NCI-H510A treated with DMSO at 0.1 percent for 48 hours (cell line): ENCODE data around the gene HOXC12.

Source experiments
- DNase-seq: peaks from one replicate; lab custom pipeline; 2025; lab: John Stamatoyannopoulos, UW

HOXC12 gene

DNA sequence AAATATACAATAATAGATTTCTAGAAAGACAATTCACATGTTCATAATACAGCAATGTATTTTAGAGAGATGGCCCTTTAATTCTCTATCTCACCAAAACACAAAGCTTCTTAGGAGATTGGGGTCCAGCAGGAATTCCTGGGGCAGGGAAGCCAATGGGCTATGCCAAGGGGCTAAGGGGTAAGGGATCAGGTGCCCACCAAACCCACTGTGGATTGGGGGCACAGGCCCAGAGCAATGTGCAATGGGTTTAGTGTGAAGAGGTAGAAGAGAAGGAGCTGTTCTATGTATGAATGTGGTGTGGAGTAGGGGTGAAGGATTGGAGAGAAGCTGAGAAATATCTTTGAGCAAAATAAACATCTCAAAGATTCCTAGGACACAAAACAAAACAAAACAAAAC, 13.5 kb upstream of the HOXC12 start:
- DNase-seq, result no peak

DNA sequence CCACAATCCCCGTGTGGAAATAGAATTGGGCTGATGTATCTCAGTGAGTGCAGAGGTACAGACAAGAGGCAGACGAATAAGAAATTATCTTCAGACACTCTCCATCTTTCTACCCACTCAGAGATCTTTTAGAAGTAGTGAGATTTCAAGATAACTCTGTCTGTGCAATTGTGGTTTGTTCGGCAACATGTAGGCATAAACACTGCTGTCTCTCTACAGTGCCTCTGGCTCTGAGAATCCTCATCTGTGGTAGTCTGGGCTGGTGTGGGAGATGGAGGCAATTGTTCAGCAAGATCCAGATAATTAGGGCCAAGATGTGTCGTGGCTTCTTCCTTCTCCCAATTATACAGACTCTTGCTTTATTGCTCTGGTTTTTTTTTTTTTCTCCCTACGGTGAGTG, 13.0 kb upstream of the HOXC12 start:
- DNase-seq, result no peak

DNA sequence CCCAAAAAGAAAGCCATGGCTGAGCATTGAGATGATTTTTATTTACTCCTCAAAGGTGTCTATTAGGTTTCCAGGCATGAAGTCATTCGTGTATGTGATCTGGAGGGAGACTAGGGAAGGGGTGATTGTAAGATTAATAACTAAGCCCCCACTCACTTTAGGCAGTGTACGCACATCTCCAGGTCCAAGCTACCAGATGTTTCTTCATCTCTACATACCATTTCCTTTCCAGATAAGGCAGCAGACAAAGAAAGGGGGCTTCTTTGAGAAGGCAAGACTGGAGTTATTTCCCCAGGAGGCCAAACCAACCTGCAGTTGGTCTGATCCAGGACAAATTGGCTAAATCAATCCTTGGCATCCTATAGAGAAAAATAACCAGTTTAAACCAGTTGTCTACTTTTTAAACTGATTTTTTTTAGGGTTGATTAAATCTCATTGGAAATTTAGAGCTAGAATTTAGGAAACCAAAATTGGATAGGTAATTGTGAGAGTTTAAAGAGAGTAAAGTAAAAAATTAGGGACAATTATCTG, 12.2 kb upstream of the HOXC12 start:
- no peak for DNase-seq

DNA sequence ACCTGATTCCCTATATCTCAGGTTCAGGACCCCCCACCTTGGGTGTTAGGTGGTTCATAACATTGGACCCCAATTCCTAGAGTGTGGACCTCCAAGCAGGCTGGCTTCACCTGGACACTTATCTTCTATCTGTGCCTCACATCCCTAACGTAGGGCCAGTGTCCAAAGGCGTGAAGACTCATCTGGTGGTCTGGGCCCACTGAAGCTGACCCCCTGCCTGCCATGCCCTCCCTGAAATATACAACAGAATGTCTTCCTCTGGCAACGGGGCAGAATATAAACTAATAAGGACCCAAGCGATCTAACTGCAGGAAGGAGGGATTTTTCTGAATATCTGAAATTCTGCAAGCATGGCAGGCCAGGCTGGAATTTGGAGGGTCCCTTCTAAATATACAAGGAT, 10.5 kb upstream of the HOXC12 start:
- DNase-seq, result no peak

DNA sequence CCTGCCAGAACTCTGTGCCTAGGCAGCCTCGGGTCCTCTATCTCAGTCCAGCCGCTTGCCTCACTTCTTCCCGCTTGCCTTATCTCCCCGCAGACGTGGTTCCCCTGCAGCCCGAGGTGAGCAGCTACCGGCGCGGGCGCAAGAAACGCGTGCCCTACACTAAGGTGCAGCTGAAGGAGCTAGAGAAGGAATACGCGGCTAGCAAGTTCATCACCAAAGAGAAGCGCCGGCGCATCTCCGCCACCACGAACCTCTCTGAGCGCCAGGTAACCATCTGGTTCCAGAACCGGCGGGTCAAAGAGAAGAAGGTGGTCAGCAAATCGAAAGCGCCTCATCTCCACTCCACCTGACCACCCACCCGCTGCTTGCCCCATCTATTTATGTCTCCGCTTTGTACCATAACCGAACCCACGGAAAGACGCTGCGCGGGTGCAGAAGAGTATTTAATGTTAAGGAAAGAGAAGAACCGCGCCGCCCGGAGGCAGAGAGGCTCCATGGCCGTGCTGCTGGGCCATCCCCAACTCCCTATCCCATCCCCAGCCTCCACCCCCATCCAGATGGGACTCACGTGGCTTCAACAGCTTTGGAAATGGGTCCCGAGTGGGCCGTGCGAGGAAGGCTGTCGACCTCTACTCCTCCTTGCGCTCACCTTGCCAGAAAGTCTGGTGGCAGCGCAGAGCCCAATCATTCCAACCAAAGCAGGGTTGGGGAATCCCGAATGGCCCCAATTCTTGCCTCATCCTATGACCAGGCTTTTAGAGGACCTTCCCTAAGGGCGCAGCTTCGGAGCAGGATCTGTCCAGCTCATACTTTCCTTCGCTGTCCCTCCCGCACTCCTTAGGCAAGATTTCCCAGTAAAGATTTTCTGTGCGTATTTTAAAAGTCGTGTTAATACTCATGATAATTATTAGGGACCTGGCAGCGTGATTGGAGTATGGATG, 9.5 kb upstream of the HOXC12 start:
- DNase-seq, result no peak

DNA sequence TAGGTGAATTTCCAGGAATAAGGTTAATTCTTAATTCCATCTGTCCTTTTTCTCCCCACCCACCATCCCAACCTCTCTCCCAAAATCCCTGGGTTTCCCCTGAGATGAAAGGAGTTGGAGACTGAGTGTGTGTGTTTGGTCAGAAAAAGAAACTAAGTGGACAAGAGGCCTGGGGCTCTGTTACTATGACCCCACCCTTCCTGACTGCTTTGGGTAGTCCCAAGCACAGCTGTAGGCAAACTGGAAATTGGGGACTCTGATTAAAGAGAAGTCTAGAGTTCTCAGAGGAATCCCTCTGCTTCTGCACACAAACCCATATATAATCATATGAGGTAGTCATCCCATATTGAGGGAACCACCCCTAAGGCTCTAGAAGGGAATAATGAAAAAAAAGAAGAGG, 7.0 kb upstream of the HOXC12 start:
- no peak for DNase-seq

DNA sequence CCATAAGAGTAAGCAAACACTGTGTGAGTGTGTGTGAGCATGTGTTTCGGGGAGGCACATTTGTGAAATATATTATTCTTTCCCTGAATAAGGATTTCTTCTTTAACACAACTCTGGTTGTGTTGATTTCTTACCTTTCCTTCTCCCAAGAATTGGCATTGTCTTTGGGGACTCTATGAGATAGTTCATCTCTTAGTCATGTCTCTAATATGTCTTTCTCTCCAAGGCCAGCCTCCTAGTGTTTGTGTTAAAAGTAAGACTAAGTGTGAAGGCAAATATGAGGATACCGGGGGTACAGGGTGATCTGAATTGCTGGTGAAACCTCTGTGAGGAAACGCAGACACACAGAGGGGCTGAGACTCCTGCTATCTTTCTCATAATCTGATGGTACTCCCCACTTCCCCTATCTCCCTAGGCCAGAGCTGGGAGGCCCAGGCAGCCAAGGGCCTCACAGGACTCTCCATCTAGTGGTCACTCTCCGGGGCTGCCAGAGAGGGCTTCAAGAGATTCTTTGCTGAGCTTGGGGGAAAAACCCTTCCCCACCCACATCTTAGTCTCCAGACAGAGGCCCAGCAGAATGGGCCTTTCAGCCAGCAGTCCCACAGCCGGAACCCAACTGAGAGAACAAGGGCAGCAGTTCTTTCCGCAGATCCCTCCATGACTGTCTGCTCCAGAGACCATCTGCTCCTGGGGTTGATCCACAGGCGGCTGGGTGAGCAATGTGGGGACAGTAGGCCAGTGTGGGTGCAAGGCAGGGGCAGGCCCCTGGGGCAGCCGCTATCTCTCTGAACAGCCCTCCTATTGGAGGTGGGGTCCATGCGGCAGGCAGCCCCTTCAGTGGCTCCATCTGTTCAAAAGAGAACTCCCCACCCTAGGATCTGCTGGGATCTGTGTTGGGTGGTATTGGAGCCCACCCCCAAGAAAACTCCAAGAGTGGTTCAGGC, 5.8 kb upstream of the HOXC12 start:
- no peak for DNase-seq

DNA sequence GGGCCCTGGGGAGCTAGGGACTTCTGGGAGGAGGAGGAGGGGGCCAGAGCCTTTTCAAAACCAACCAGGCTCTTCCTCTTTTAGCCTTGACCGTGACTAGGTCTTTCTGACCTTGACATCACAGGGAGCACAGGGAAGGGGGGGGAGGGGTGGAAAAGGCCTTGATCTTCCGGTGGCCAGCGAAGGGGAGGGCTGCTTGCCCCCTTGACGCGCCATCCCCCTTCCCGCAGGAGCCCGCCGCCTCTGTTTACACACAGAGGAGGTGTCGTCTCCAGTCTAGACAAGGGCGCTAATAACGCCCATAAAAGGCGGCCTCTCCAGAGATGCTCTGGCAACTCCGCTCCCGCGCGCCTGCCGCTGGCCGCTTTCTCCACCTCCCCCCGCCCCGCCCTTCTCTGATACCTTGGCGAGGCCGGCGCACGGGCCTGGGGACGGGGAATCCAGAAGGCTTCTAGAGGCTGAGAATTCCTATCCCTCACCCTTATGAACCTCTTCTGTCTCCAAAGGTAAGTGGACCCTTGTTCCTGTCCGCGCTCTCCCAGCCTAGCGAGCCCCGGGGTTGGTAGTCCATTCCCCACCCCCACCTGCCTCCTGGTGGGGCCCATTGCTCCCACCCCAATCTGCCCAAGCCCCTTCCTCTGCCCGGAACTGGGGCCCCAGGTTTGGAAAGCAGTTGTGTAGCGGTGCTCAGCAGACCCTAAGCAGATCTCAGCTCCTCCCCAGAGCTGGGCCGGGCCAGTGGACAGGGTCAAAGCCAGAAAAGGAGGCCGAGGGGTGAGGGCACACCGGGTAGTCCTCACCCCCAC, 4.9 kb upstream of the HOXC12 start:
- peak; percentile 59 for DNase-seq

DNA sequence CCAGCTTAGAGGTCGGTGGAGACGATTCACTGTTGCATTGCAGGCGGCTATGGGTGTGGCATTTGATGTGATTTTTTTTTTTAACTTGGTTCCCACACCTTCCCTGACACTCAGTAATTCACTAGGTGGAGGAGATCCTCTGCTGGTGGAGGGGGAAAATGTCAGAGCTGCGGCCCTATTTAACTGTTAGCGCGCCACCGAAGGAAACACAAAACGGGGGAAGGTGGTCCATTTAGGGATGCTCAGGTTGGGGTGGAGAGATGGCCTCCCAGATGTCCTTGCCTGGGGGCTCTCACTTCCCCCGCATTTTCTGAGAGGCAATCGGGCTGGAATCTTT, 4.3 kb upstream of the HOXC12 start:
- DNase-seq, result no peak

DNA sequence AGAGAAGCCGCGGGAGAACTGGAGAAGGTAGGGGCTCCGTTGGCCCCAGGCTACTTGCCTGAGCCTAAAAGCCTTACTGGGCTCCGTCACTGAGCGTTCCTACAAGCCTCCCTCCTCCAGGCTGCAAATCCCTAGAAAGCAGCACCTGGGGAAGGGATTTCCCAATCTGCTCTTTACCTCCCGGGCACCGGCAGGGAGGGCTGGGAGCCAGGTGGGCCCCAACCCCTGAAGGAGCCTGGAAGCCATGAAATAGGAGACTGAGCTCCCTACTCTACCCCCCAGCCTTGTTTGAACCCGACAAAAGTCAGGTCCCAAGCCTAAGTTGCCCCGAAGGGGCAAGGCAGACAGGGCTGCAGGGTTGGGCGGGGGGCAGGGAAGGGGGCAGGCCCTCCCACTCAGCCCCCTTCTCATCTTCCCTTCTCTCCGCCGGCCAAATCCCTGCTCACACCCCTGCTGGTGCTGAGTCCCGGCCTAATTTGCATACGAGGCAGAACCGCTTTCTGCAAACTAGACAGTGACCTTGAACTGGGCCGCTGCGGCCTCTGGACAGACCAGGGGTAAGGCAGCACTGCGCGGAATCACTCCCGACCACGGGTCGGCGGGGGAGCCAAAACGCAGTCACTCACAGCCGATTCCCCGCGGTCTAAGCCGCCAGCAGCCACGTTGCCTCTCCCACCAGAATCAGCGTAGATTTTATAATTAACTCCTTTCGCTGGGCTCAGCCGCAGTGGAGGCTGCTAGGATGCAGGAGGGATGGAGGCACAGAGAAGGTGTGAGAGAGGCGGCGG, 3.7 kb upstream of the HOXC12 start:
- no peak for DNase-seq

DNA sequence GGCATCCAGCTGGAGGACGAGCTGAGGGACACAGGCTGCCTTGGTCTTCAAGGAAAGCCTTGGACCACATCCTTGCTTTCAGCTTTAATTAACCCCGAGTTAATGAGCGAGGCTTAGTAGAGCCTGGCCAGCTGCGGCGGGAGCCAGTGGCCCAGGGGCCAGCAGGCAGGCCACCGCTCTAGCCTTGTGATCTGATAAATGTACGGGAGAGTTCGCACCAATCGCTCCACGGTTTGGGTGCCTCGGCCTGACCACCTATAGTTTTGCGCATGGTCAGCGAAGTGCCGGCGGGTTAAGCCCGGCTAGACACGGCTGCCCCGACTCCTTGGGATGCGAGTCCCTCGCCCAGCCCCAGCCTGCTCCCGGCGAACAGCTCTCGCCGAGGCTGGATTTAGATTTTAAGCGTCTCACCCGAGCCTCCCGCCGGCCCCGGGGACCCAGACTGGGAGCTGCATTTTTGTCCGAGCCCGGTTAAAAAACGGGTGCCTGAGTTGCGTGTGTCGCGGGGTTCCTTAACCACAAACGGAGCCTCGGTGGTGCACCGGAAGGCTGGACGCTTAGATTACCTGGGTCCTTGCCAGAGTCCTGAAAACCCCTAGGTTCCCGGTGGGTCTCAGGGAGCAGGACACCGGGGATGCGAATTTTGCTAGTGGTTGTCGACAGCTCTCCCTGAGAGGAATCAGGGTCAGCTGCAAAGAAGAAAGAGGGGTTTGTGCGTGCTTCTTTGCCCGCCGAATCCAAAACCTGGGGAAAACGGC, 2.9 kb upstream of the HOXC12 start:
- DNase-seq, result no peak

DNA sequence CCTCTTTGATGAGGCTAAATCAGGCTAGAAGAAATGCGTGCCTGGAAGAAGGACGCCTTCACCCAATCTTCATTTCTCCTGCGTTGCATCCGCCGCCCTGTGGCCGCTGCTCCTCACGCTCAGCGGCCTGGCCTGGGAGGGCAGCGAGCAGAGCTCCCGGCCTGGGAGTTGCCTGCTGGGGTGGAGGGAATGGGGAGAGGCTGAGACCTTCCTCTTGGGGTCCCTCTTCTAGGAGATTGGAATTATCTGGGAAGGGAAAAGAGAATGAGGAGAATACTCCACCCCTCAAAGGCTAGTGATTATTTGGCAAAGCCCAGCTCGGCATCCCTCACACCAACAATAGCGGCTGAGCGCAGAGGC, 2.4 kb upstream of the HOXC12 start:
- no peak for DNase-seq

DNA sequence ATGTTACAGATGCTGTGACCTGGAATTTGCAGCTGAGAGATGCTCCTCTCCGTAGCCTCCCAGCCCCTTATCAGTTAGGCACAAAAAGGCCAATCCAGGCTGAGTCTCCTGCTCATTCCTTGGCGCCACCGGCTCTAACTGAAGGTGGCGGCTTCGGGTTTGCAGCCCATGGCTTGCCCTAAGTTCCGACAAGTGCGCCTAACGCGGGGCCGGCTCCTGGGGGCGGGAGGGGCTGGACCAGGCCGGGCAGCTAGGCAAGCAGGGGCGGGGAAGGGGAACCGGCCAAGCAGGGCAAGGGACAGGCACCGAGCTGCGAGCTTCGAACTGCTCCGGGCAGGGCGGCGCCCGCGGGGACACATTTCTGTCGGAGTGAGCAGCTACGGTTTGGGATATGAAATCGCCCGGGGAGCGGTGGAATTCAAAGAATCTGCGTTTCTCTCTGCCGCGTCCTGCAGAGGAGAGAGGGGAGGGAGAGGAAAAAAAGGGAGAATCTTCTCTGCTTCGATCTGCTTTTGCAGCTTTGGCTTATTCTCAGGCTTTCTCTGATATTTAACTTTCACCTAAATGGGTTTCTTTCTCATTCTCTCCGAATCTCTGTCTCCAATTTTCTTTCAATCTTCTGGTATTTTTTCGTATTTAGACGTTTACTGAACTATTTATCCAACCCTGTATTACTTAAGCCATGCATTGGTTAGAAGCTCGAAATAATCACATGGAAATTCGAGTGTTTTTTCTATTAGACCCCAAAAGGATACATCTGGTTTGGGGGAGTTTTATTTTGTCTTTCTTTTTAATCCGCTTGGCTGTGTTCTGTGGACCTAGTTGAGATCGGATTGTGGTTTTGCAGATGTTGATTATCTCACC, 1.6 kb upstream of the HOXC12 start:
- DNase-seq, result no peak

DNA sequence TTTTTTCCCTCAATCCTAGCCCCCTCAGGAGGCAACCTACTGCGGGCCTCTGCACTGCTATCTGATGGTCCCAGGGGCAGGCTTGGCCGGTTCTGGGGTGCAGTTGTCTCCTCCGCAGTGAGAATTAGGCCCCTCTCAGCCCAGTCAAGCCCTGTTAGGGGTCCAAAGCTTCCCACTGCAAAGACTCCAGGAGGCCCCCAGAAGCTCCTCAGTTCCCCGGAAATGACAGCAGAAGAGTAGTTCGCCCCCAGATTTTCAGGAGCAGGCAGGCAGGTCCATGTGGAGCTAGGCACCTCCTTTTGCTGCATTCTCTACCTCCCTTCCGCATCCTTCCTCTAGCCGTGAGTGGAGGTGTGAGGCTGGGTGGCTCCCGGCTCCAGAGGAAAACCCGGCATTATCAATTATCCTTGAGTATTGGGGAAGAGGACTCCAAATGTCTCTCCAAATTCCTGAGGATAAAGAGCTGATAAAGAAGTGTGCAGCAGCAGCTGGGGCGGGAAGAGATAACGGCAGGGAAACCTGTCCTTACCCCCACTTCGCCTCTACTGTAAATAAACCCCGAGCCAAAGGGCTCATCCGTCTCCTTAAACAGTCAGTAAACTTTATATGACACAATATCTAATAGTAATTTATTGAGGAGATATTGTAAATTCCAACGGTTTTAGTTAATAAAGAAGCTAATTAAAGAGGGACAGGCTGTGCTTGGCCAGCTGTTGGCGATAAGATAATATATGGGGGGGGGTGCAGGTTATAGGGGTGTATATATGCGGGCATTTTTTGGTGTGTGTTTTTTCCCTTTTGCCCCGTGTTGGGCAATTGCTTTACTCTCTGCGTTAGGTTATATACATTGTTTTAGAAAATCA, 641 bp upstream of the HOXC12 start:
- no peak for DNase-seq

DNA sequence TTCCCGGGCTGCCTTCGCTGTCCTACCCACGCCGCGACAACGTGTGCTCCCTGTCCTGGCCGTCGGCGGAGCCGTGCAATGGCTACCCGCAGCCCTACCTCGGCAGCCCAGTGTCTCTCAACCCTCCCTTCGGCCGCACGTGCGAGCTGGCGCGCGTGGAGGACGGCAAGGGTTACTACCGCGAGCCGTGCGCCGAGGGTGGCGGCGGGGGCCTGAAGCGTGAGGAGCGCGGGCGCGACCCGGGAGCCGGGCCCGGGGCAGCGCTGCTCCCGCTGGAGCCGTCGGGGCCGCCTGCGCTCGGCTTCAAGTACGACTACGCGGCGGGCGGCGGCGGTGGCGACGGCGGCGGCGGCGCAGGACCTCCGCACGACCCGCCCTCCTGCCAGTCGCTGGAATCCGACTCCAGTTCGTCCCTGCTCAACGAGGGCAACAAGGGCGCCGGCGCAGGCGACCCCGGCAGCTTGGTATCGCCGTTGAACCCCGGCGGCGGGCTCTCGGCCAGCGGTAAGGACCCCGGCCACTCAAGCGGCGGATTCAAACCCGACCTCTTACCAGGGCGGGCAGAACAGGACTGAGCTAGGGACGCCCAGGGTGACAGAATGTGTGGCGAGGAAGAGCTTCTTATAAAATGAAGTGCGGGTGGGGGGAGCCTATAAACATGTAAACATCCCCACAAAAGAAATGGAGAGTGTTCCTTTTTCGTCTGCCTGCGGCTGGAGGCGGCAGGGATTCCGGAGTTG, 503 bp downstream of the HOXC12 start:
- no peak for DNase-seq

DNA sequence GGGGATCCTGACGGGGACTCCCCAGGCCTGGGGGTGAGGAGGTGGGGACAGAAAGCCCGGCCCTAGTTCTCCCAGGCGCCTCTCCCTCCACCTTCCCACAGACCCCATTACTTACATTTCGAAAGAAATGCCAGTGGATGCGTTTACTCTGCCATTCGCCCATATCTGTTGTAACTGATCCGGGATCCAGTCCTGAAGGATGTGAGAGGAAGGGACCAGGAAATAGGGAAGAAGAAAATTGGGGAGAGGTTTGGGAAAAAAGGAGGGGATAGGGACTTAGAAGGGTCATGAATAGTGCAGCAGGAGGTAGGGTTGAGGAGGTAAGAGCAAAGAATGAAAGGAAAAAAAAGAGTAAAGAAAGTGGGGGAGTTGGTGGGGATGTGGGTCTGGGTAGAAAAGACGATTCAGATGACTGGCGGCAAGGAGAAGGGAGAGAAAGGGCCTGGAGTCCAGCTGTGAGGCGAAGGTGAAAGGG, 1.1 kb downstream of the HOXC12 start:
- no peak for DNase-seq

DNA sequence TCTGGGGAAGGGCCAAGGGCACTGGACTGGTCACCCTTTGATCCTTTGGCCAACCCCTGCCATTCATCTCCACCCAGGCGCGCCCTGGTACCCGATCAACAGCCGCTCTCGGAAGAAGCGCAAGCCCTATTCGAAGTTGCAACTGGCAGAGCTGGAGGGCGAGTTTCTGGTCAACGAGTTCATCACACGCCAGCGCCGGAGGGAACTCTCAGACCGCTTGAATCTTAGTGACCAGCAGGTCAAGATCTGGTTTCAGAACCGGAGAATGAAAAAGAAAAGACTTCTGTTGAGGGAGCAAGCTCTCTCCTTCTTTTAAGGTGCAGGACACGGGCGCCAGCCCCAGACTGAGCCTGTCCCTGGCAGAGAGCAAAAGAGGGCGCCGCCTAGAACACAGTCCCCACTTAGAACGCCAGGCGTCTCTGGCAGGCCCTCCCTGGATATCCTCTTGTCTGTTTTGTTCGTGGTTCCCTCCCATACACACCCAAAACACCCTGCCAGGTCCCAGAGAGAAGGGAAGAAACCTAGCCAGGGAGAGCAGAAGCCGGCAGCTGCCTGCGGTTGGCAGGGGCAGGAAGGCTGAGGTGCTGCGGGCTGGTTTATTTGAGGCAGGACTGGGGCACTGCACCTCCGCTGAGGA, 1.7 kb downstream of the HOXC12 start:
- DNase-seq, result no peak
